GM11168 (cell line): ENCODE data around the gene SH3PXD2A.
"Not testable (repeated sequence)": the region's sequence is repeated elsewhere in the genome, so short reads cannot be mapped to it uniquely, and the experiment has no call there.

Source experiments
- in situ Hi-C: fragments of 300-500 bp; cut with MboI; formaldehyde crosslinking; loops from one replicate; pipeline ENCODE4 v1.12.0; 2022; ENCODE audit warnings: low sequenced_read_pairs; ENCODE audit not compliant: unreplicated experiment

SH3PXD2A gene

DNA sequence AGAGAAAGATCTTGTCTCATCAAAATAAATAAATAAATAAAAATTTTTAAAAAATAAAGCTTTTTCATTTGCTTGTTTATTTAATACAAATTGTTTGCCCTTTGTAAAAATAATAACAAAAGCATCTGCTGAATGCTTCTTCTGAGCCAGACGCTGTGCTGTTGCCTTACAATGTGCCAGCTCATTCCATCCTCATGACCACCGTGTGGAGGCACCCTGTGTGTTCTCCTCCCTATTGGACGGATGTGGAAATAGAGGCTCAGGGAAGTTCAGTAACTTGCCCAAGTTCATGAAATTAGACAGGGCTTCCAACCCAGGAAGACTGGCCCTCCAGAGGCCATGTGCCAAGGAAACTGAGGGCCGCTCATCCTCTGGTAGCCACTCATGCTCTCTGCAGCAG lies 120.6 kb downstream of the SH3PXD2A start:
- in situ Hi-C loops: no loop called here

GRCh38 chr10:103733045-103733419 lies 122.3 kb downstream of the SH3PXD2A start:
- in situ Hi-C loops: no loop called here

DNA sequence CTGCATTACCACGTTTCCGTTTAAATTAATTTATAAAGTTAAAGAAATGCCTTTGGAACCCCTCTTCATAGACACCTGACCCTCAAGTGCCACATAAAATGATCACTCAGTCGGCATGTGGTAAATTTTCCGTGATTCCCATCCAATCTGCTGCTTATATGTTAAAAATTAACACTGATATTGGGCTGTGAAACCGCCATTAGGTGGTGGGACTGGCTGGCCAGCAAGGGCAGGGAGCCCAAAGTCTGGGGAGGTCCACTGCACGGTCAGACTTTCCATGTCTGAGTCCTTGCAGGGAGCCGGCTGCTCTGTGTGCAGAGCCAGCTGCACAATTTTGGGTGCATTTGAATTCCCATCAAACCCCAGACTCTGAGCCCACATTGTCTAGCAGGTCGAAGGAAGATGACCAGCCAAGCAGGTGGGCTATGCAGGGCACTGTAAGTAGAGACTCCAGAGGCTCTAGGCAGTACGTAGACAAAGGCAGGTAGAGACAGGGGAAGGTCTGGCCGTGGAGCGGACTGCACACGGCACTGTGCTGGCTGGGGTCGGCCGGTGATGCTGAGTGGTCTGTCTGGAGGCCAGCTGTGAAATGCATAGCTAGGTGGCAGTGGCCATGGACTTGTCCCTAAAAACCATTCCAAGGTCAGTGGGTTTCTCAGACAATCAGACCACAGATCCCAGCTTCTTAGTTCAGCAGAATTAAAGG lies 122.9 kb downstream of the SH3PXD2A start:
- in situ Hi-C loops: no loop called here

GRCh38 chr10:103731609-103732270 lies 123.6 kb downstream of the SH3PXD2A start:
- in situ Hi-C loops: no loop called here

GRCh38 chr10:103731026-103731425 lies 124.3 kb downstream of the SH3PXD2A start:
- in situ Hi-C loops: not testable (repeated sequence)

- in situ Hi-C loops: no loop called here
Observed at GRCh38 chr10:103729851-103730250, 125.5 kb downstream of the SH3PXD2A start.

- in situ Hi-C loops: no loop called here
Observed at GRCh38 chr10:103727991-103728689, 127.2 kb downstream of the SH3PXD2A start.

GRCh38 chr10:103727546-103727963 lies 127.8 kb downstream of the SH3PXD2A start:
- in situ Hi-C loops: no loop called here

DNA sequence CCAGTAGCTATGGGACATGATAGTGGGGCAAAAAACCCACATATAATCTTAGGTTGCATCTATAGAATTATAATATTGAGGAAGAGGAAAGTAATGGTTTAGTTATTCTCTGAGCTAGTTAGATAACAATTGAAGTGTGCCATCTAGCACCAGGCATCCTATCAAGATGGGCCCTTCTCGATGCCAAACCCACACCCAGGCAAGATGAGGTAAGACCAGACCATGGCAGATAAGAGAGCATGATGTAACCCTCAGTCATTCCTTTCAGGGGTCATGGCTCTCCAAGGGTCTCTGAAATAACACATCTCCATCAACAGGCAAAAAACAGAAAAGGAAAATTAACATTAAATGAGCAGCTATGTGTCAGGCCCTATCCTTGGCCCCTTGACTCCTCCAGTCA lies 128.7 kb downstream of the SH3PXD2A start:
- in situ Hi-C loops: no loop called here

- in situ Hi-C loops: no loop called here
Observed at GRCh38 chr10:103725242-103725641, 130.1 kb downstream of the SH3PXD2A start.

GRCh38 chr10:103724771-103725170 lies 130.6 kb downstream of the SH3PXD2A start:
- in situ Hi-C loops: loop anchor here (5.0 kb wide), 1 partner anchor 138 kb away; no protein-coding TSS in a partner anchor

DNA sequence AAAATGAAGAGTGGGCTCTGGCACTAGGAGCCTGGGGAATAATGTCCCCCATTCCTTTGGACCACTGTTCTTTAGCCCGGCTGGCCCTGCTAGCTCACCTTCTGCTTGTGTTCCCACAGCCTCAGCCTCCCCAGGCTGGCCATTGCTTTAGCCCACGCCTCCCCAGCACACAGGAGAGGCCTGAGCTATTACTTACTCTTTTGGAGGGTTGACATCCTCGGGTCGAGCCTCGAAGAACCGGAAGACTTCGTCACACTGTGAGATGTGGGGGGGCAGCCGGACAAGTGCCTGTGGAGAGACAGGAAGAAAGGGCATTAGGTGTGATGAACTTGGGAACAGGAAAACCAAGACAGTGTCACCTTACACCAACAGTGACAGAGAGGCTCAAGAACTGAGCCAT lies 131.3 kb downstream of the SH3PXD2A start:
- in situ Hi-C loops: loop anchor here (5.0 kb wide), 1 partner anchor 138 kb away; no protein-coding TSS in a partner anchor

DNA sequence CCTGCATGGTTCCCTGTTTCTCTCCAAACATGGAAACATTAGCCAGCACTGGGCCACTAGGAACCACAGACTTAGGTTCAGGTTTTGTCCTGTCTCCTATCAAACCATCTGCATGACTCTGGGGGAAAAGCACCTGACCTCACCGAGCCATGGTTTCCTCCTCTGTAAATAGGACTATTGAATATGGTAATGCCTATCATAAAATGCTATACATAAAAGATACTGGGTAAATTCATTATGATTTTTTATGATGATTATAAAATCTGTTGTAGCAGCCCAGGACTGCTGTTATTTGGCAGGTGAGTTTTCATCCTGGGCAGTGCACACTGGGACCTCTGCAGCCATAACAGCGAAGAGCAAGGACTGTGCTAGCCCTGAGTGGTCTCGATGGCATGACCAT lies 131.8 kb downstream of the SH3PXD2A start:
- in situ Hi-C loops: loop anchor here (5.0 kb wide), 1 partner anchor 139 kb away; no protein-coding TSS in a partner anchor

- in situ Hi-C loops: loop anchor here (5.0 kb wide), 1 partner anchor 140 kb away; no protein-coding TSS in a partner anchor
Observed at GRCh38 chr10:103722632-103723031, 132.7 kb downstream of the SH3PXD2A start.

GRCh38 chr10:103720964-103721335 lies 134.4 kb downstream of the SH3PXD2A start:
- in situ Hi-C loops: loop anchor here (5.0 kb wide), 1 partner anchor 141 kb away; no protein-coding TSS in a partner anchor

- in situ Hi-C loops: loop anchor here (5.0 kb wide), 1 partner anchor 142 kb away; no protein-coding TSS in a partner anchor
Observed at GRCh38 chr10:103720328-103720963, 134.9 kb downstream of the SH3PXD2A start.

GRCh38 chr10:103719036-103719435 lies 136.3 kb downstream of the SH3PXD2A start:
- in situ Hi-C loops: no loop called here

GRCh38 chr10:103718247-103718620 lies 137.1 kb downstream of the SH3PXD2A start:
- in situ Hi-C loops: no loop called here

GRCh38 chr10:103717341-103718246 lies 137.8 kb downstream of the SH3PXD2A start:
- in situ Hi-C loops: no loop called here
